B cell (primary cell): Measurements from ENCODE around the gene SPTBN2. TPM values are rescaled to one million over a fixed set of nuclear protein-coding genes. Genes with fewer than 3 reads are reported as not detected.
A peak's percentile ranks its signal among the peaks of the same experiment; 100 is the strongest.

Source experiments
- ATAC-seq: fragments of 200-7000 bp; cut with Tn5 transposase; one replicate; pipeline ENCODE4 v1.10.0; 2021; ENCODE audit warnings: low read depth, mild to moderate bottlenecking, moderate number of reproducible peaks, moderate library complexity
- CTCF ChIA-PET: fragments of 350-600 bp; sonication (Branson Sonifier 250); formaldehyde crosslinking; loops from one replicate; lab custom pipeline; 2021; ENCODE audit warnings: antibody characterized with exemption, inconsistent platforms; lab: Charles Lee
- POLR2A ChIA-PET: fragments of 350-600 bp; sonication (Branson Sonifier 250); formaldehyde crosslinking; loops from one replicate; lab custom pipeline; 2021; ENCODE audit warnings: antibody characterized with exemption; lab: Charles Lee
- DNase-seq: peaks from one replicate; pipeline ENCODE4 v3.0.0; 2013
- H2AFZ ChIP-seq: 2 replicates; pipeline ENCODE4 v1.6.1; 2012; ENCODE audit warnings: mild to moderate bottlenecking, low read depth, low read length; ENCODE audit not compliant: insufficient read depth, poor library complexity, severe bottlenecking
- H3K27ac ChIP-seq, 2 donors: 1 replicate in 1 of 2; 2 replicates in 1 of 2; pipeline ENCODE4 v1.5.1; 2012 to 2013; ENCODE audit warnings: low read length in 2 of 2, mild to moderate bottlenecking in 2 of 2, moderate library complexity in 1 of 2
- H3K27me3 ChIP-seq, 4 experiments: fragments of 200-600 bp in 1 of 4; sonication (generic) in 1 of 4; replicated peaks in 1 of 4; 1 replicate in 2 of 4; 2 replicates in 2 of 4; pipeline versions ENCODE4 v1.6.1 to v1.7.0; 2013 to 2016; ENCODE audit warnings: low read length in 3 of 4, mild to moderate bottlenecking in 2 of 4, mixed read lengths in 1 of 4, moderate library complexity in 1 of 4; ENCODE audit not compliant: insufficient read depth in 4 of 4, control insufficient read depth in 3 of 4; ENCODE audit errors: control extremely low read depth in 1 of 4
- H3K36me3 ChIP-seq, 2 experiments: replicated peaks in 1 of 2; 1 replicate in 1 of 2; 2 replicates in 1 of 2; pipeline versions ENCODE4 v1.6.1 to v1.7.1; 2013; ENCODE audit warnings: low read length in 1 of 2; ENCODE audit not compliant: insufficient read depth in 2 of 2, control insufficient read depth in 1 of 2; ENCODE audit errors: control extremely low read depth in 1 of 2, extremely low read depth in 1 of 2
- H3K4me1 ChIP-seq, 2 donors: fragments of 200-600 bp in 1 of 2; sonication (generic) in 1 of 2; 1 replicate in 1 of 2; 2 replicates in 1 of 2; pipeline versions ENCODE4 v1.5.1 to v1.6.1; 2013 to 2017; ENCODE audit warnings: low read length in 2 of 2; ENCODE audit not compliant: control insufficient read depth in 2 of 2, insufficient read depth in 2 of 2
- H3K4me2 ChIP-seq: replicated peaks from 2 replicates; pipeline ENCODE3; 2012; ENCODE audit warnings: mild to moderate bottlenecking, low read depth, low read length; ENCODE audit not compliant: poor library complexity, severe bottlenecking
- H3K4me3 ChIP-seq, 5 experiments: fragments of 200-600 bp in 1 of 5; sonication (generic) in 1 of 5; 1 replicate in 3 of 5; 2 replicates in 2 of 5; pipeline versions ENCODE4 v1.5.1 to v1.7.0; 2011 to 2016; ENCODE audit warnings: low read length in 4 of 5, mild to moderate bottlenecking in 4 of 5, low read depth in 2 of 5, control low read depth in 1 of 5, moderate library complexity in 1 of 5; ENCODE audit not compliant: insufficient read depth in 1 of 5; ENCODE audit errors: control extremely low read depth in 1 of 5, extremely low read depth in 1 of 5
- H3K79me2 ChIP-seq: fragments of 200-600 bp; sonication (generic); one replicate; pipeline ENCODE4 v1.6.0; 2016; ENCODE audit warnings: low read length; ENCODE audit not compliant: control insufficient read depth, insufficient read depth
- H3K9ac ChIP-seq: fragments of 200-600 bp; sonication (generic); 2 replicates; pipeline ENCODE4 v1.6.1; 2017; ENCODE audit warnings: mild to moderate bottlenecking, low read length, moderate library complexity
- H3K9me3 ChIP-seq, 3 donors: one replicate each; pipeline versions ENCODE4 v1.6.1 to v1.7.1; 2013; ENCODE audit warnings: low read length in 2 of 3; ENCODE audit not compliant: control insufficient read depth in 2 of 3, insufficient read depth in 1 of 3; ENCODE audit errors: control extremely low read depth in 1 of 3
- H4K20me1 ChIP-seq: 2 replicates; pipeline ENCODE4 v1.6.0; 2012; ENCODE audit warnings: mild to moderate bottlenecking, low read length; ENCODE audit not compliant: insufficient read depth, control insufficient read depth, poor library complexity, severe bottlenecking
- H3K27ac Mint-ChIP-seq: one replicate; pipeline ENCODE4 v1.8.0; 2021; ENCODE audit warnings: mixed read lengths
- H3K27me3 Mint-ChIP-seq: one replicate; pipeline ENCODE4 v1.8.0; 2021; ENCODE audit warnings: mixed read lengths
- H3K4me1 Mint-ChIP-seq: one replicate; pipeline ENCODE4 v1.8.0; 2021; ENCODE audit warnings: mixed read lengths
- H3K4me3 Mint-ChIP-seq: one replicate; pipeline ENCODE4 v1.8.0; 2021; ENCODE audit warnings: mixed read lengths
- H3K9me3 Mint-ChIP-seq: one replicate; pipeline ENCODE4 v1.8.0; 2022; ENCODE audit warnings: mixed read lengths; ENCODE audit not compliant: insufficient read depth
- EZH2 ChIP-seq: IDR thresholded peaks from 2 replicates; pipeline ENCODE4 v1.6.1; 2012; ENCODE audit warnings: borderline replicate concordance, low read depth, mild to moderate bottlenecking, moderate library complexity, low read length; ENCODE audit not compliant: insufficient read depth, poor library complexity, severe bottlenecking
- WGBS: methylation state at CpG from one replicate; pipeline ENCODE4 v1.1.5; 2013; ENCODE audit warnings: missing lambda C conversion rate; ENCODE audit not compliant: insufficient coverage; 5-methylcytosine and 5-hydroxymethylcytosine counted together
- intact Hi-C: fragments of 100-400 bp; cut with micrococcal nuclease; formaldehyde crosslinking; loops from one replicate; pipeline ENCODE4 v1.10.0; 2022
- polyA minus RNA-seq: library from RNA; depleted of rRNA, polyadenylated mRNA; stranded (reverse); fragments of >200 nt; gene quantifications from 2 replicates; pipeline ENCODE4 v1.2.3, GENCODE V29; 2012
- polyA plus RNA-seq: library from polyadenylated mRNA; depleted of rRNA; stranded (reverse); fragments of >200 nt; gene quantifications from 2 replicates; pipeline ENCODE4 v1.2.3, GENCODE V29; 2012
- total RNA-seq, 2 donors: library from RNA; stranded (reverse); fragments of 120-200 nt in 1 of 2; gene quantifications; 1 replicate in 1 of 2; 2 replicates in 1 of 2; pipeline versions ENCODE4 v1.2.3 to v1.2.4, GENCODE V29; 2013 to 2022
- TF ChIP-seq, protein P1 (sequence below): fragments of 200-600 bp; IDR thresholded peaks from one replicate; pipeline ENCODE4 v1.8.0; 2022; ENCODE audit warnings: antibody characterized with exemption, mild to moderate bottlenecking

Gene SPTBN2
- 0.67 and 0.85 TPM in 2 replicates for total RNA-seq
- 1.7 TPM for total RNA-seq (2013)
- 1.2 and 2.1 TPM in 2 replicates for polyA plus RNA-seq
- polyA minus RNA-seq = 1.2 and 2.2 TPM in 2 replicates

DNA sequence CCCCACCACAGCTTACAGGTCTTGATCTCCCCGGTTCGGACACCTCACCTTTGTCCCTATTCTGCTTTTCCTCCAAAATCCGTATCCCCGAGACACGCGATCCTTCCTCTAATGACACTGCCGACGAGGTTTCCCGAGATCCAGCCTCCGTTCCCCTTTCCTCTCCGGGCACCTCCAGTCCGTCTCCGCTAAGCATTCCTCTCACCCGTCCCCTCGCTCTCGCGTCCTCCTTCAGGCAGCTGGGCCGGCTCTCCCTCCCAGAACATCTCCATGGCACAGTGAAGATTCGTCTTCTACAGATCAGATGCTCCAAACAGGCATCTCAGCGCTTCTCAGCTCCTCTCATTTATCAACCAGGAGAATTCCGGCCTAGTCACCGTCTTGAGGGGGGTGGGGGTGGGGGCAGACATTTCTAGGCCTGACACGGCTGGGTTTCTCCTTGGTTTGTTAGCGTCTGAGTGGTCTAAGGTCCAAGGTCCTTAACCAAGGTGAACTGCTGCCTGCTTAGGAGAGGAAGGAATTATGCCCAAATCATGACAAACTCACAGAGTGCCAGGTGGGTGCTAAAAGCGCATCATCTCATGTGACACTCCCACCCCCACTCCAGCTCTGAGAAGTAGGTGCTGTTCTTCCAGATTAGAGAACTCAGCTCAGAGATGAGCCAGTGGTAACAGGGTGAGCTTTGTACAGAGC lies at the start of gene SPTBN2:
TSS of gene SPTBN2 (minus strand) at position 524 of the 693 bp plus-strand sequence. CDS start 7,976 bp downstream, outside the sequence.
- ChIA-PET CTCF (no interaction called here), POLR2A (interaction anchor here (0.6 kb wide), 1 partner anchor 51 kb away, joined by 8 read pairs; the partner anchor contains the start of gene RBM4B)
- peak within 1 kb of the TSS; percentile 61 for H3K9ac ChIP-seq
- Mint-ChIP-seq H3K27me3 (peaks cover 48% of the 10 kb centered on the region), H3K9me3 (no peaks in the 10 kb centered on the region), H3K4me1 (peaks cover 19% of the 10 kb centered on the region), H3K4me3 (peak within 1 kb of the TSS; percentile 93), H3K27ac (peak within 1 kb of the TSS; percentile 70)
- no peaks in the 10 kb centered on the region for H3K36me3 ChIP-seq
- H3K4me1 ChIP-seq = peaks cover 15 to 20% of the 10 kb centered on the region in 2 donors
- 15% methylated on average over 19 of the region's 25 CpGs for WGBS
- ATAC-seq (no peak), DNase-seq (peak; percentile 47)
- no peak for TF ChIP-seq EZH2
- TF ChIP-seq, protein P1, sequence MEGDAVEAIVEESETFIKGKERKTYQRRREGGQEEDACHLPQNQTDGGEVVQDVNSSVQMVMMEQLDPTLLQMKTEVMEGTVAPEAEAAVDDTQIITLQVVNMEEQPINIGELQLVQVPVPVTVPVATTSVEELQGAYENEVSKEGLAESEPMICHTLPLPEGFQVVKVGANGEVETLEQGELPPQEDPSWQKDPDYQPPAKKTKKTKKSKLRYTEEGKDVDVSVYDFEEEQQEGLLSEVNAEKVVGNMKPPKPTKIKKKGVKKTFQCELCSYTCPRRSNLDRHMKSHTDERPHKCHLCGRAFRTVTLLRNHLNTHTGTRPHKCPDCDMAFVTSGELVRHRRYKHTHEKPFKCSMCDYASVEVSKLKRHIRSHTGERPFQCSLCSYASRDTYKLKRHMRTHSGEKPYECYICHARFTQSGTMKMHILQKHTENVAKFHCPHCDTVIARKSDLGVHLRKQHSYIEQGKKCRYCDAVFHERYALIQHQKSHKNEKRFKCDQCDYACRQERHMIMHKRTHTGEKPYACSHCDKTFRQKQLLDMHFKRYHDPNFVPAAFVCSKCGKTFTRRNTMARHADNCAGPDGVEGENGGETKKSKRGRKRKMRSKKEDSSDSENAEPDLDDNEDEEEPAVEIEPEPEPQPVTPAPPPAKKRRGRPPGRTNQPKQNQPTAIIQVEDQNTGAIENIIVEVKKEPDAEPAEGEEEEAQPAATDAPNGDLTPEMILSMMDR = no peak
- intact Hi-C loops = loop anchor here (1.0 kb wide), 1 partner anchor 139 kb away; no protein-coding TSS in a partner anchor
- H3K27me3 ChIP-seq = peaks cover 0 to 43% (median 19%) of the 10 kb centered on the region in 4 experiments
- peak within 1 kb of the TSS; percentile 73 for H2AFZ ChIP-seq
- H3K79me2 ChIP-seq = no peaks in the 10 kb centered on the region
- no peak within 1 kb of the TSS for H3K27ac ChIP-seq
- no peaks in the 10 kb centered on the region for H4K20me1 ChIP-seq
- peak within 1 kb of the TSS; percentile 9 to 63 (median 44) for H3K4me3 ChIP-seq
- peak within 1 kb of the TSS; percentile 89 for H3K4me2 ChIP-seq
- H3K9me3 ChIP-seq = no peaks in the 10 kb centered on the region

DNA sequence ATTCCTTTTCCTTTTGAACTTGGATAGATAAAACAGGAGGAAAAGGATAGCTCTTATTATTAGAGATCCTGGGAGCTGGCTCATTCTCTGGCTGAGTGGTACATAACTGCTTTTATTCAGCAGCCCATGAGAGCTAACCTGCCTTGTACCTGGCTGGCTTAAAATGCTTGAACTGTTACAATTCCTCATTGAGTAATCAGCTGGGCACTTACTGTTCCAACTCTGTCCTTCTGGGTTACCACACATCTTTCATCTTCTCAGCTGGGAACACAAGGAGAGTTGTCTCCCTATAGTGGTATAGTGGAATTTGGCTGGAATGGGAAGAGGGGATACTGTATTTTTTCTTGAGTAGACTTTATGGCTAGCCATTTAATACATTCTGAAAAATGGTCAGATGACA lies 39.8 kb upstream of the SPTBN2 start:
- Histone ChIP-seq H3K27ac (no peak overlapping the region), H3K27me3 (no peaks in the 10 kb centered on the region), H3K4me3 (no peak overlapping the region), H3K9ac (no peak overlapping the region), H3K79me2 (peaks cover 3% of the 10 kb centered on the region), H3K36me3 (peaks cover 3% of the 10 kb centered on the region in 2 experiments), H2AFZ (no peak overlapping the region), H3K4me1 (peaks cover 3 to 4% of the 10 kb centered on the region in 2 donors), H3K4me2 (no peak overlapping the region), H4K20me1 (no peaks in the 10 kb centered on the region), H3K9me3 (no peaks in the 10 kb centered on the region)
- DNase-seq = no peak
- POLR2A ChIA-PET = no interaction called here
- Mint-ChIP-seq H3K27me3 (no peaks in the 10 kb centered on the region), H3K4me3 (no peak overlapping the region), H3K9me3 (no peaks in the 10 kb centered on the region), H3K27ac (no peak overlapping the region), H3K4me1 (peaks cover 4% of the 10 kb centered on the region)
- ATAC-seq = no peak
- TF ChIP-seq EZH2 = no peak
- TF ChIP-seq, protein P1 = no peak
- CTCF ChIA-PET = no interaction called here
- intact Hi-C loops = no loop called here
